HepG2 (cell line): ENCODE measurements around the gene SERTAD2. TPM values are rescaled to one million over a fixed set of nuclear protein-coding genes. Genes with fewer than 3 reads are reported as not detected.
A peak's percentile ranks its signal among the peaks of the same experiment; 100 is the strongest.

Source experiments
- AGO2 ChIP-seq: fragments of 200-400 bp; formaldehyde crosslinking; optimal IDR thresholded peaks from 2 replicates; pipeline ENCODE3; 2017; ENCODE audit warnings: mild to moderate bottlenecking, low read depth, low read length, moderate library complexity
- ARID5B ChIP-seq: IDR thresholded peaks from 2 replicates; pipeline ENCODE4 v1.4.0; 2020; ENCODE audit warnings: mild to moderate bottlenecking, missing genetic modification reagents
- ARNTL ChIP-seq: sonication (generic); formaldehyde crosslinking; IDR thresholded peaks from 2 replicates; pipeline ENCODE4 v1.4.0; 2020; ENCODE audit warnings: mild to moderate bottlenecking, missing genetic modification reagents
- KAT7 ChIP-seq: IDR thresholded peaks from 2 replicates; pipeline ENCODE4 v1.6.1; 2018; ENCODE audit warnings: borderline replicate concordance, missing compliant biosample characterization
- KMT2B ChIP-seq: IDR thresholded peaks from 2 replicates; pipeline ENCODE4 v1.6.1; 2016; ENCODE audit warnings: missing genetic modification reagents, missing compliant biosample characterization
- MEIS2 ChIP-seq: sonication (generic); formaldehyde crosslinking; IDR thresholded peaks from 2 replicates; pipeline ENCODE4 v1.9.0; 2021; ENCODE audit warnings: mild to moderate bottlenecking, missing genetic modification reagents
- PRDM10 ChIP-seq: sonication (generic); formaldehyde crosslinking; IDR thresholded peaks from 2 replicates; pipeline ENCODE4 v1.4.0; 2020; ENCODE audit warnings: low read depth, missing genetic modification reagents
- SCMH1 ChIP-seq: sonication (generic); formaldehyde crosslinking; IDR thresholded peaks from 2 replicates; pipeline ENCODE4 v1.9.0; 2021; ENCODE audit warnings: missing genetic modification reagents, mild to moderate bottlenecking, borderline replicate concordance
- TFAP4 ChIP-seq: sonication (generic); IDR thresholded peaks from 2 replicates; pipeline ENCODE4 v1.6.1; 2016; ENCODE audit warnings: low read depth, borderline replicate concordance
- U2AF1 ChIP-seq: fragments of 200-400 bp; formaldehyde crosslinking; optimal IDR thresholded peaks from 2 replicates; pipeline ENCODE3; 2017; ENCODE audit warnings: mild to moderate bottlenecking, low read depth, low read length
- ZBTB34 ChIP-seq: sonication (generic); formaldehyde crosslinking; IDR thresholded peaks from 2 replicates; pipeline ENCODE4 v1.8.0; 2022; ENCODE audit warnings: mild to moderate bottlenecking, missing genetic modification reagents
- ZMYM4 ChIP-seq: sonication (generic); formaldehyde crosslinking; IDR thresholded peaks from 2 replicates; pipeline ENCODE4 v1.8.1; 2023; ENCODE audit warnings: mild to moderate bottlenecking, missing genetic modification reagents
- polyA plus RNA-seq, 8 experiments: library from polyadenylated mRNA; depleted of rRNA in 3 of 8; stranded (reverse) in 7 of 8; unstranded in 1 of 8; fragments of >200 nt; fragmentation: Illumina TruSeq in 4 of 8; extraction: Trizol in 4 of 8; gene quantifications; 2 replicates each; pipeline versions ENCODE4 v1.2.1 to v1.2.3, GENCODE V29; 2011 to 2016; ENCODE audit warnings: low read depth in 4 of 8, missing spikeins in 1 of 8, mixed read lengths in 1 of 8; ENCODE audit not compliant: insufficient read depth in 1 of 8
- total RNA-seq, 5 experiments: library from RNA; depleted of rRNA; stranded (reverse); fragments of >200 nt; fragmentation: Illumina TruSeq; extraction: Trizol; gene quantifications; 2 replicates each; pipeline ENCODE4 v1.2.3, GENCODE V29; 2016; ENCODE audit warnings: low read depth in 1 of 5
- TF ChIP-seq, protein P1 (sequence below): sonication (generic); formaldehyde crosslinking; conservative IDR thresholded peaks from 2 replicates; pipeline ENCODE4 v1.4.0; 2020; ENCODE audit warnings: missing genetic modification reagents
- TF ChIP-seq, protein P2 (sequence below): sonication (generic); formaldehyde crosslinking; IDR thresholded peaks from 2 replicates; pipeline ENCODE4 v1.5.0; 2020; ENCODE audit warnings: missing genetic modification reagents
- TF ChIP-seq, protein P3 (sequence below): sonication (generic); formaldehyde crosslinking; IDR thresholded peaks from 2 replicates; pipeline ENCODE4 v1.5.0; 2020; ENCODE audit warnings: missing genetic modification reagents

The SERTAD2 gene
- total and polyA plus RNA-seq, 2 of the 13 experiments (the other 11 are each of a cell fraction or from before 2014, with no cell fraction given): 6.7 to 22.6 TPM

- TF ChIP-seq PRDM10 (CRISPR knock-in tag) (peak; percentile 92), ZBTB34 (CRISPR knock-in tag) (no peak), U2AF1 (no peak), AGO2 (no peak), ZMYM4 (CRISPR knock-in tag) (0 out of 2 replicates have a peak, but pooled peaks have one; percentile 47), KAT7 (CRISPR knock-in tag) (peak; percentile 79; the same call in 1 of the 2 replicates), MEIS2 (no peak), SCMH1 (CRISPR knock-in tag) (no peak), TFAP4 (no peak), KMT2B (0 out of 2 replicates have a peak, but pooled peaks have one; percentile 8), ARNTL (CRISPR knock-in tag) (no peak), ARID5B (CRISPR knock-in tag) (peak; percentile 47; the same call in 1 of the 2 replicates)
- TF ChIP-seq, protein P1, sequence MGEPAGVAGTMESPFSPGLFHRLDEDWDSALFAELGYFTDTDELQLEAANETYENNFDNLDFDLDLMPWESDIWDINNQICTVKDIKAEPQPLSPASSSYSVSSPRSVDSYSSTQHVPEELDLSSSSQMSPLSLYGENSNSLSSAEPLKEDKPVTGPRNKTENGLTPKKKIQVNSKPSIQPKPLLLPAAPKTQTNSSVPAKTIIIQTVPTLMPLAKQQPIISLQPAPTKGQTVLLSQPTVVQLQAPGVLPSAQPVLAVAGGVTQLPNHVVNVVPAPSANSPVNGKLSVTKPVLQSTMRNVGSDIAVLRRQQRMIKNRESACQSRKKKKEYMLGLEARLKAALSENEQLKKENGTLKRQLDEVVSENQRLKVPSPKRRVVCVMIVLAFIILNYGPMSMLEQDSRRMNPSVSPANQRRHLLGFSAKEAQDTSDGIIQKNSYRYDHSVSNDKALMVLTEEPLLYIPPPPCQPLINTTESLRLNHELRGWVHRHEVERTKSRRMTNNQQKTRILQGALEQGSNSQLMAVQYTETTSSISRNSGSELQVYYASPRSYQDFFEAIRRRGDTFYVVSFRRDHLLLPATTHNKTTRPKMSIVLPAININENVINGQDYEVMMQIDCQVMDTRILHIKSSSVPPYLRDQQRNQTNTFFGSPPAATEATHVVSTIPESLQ (CRISPR knock-in tag): 0 out of 2 replicates have a peak, but pooled peaks have one; percentile 47
- TF ChIP-seq, protein P2, sequence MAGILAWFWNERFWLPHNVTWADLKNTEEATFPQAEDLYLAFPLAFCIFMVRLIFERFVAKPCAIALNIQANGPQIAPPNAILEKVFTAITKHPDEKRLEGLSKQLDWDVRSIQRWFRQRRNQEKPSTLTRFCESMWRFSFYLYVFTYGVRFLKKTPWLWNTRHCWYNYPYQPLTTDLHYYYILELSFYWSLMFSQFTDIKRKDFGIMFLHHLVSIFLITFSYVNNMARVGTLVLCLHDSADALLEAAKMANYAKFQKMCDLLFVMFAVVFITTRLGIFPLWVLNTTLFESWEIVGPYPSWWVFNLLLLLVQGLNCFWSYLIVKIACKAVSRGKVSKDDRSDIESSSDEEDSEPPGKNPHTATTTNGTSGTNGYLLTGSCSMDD (CRISPR knock-in tag): no peak
- TF ChIP-seq, protein P3, sequence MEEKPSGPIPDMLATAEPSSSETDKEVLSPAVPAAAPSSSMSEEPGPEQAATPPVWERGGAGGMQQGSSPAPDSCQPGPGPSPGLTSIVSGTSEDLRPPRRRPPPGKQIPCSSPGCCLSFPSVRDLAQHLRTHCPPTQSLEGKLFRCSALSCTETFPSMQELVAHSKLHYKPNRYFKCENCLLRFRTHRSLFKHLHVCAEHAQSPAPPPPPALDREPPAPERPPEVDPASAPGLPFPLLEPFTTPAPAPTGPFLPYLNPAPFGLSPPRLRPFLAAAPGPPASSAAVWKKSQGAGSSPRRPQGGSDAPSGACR (CRISPR knock-in tag): 0 out of 2 replicates have a peak, but pooled peaks have one; percentile 65
Measured at GRCh38 chr2:64649626-64650025, 4.1 kb downstream of the SERTAD2 start (continued).
